GM21360 (cell line): ENCODE results near the gene U2AF1L4.

ENCODE experiments used
- ATAC-seq: cut with Tn5 transposase; IDR thresholded peaks from one replicate; pipeline ENCODE4 v1.9.1; 2021; ENCODE audit warnings: mild to moderate bottlenecking, moderate library complexity; ENCODE audit not compliant: unreplicated experiment

U2AF1L4 gene

DNA sequence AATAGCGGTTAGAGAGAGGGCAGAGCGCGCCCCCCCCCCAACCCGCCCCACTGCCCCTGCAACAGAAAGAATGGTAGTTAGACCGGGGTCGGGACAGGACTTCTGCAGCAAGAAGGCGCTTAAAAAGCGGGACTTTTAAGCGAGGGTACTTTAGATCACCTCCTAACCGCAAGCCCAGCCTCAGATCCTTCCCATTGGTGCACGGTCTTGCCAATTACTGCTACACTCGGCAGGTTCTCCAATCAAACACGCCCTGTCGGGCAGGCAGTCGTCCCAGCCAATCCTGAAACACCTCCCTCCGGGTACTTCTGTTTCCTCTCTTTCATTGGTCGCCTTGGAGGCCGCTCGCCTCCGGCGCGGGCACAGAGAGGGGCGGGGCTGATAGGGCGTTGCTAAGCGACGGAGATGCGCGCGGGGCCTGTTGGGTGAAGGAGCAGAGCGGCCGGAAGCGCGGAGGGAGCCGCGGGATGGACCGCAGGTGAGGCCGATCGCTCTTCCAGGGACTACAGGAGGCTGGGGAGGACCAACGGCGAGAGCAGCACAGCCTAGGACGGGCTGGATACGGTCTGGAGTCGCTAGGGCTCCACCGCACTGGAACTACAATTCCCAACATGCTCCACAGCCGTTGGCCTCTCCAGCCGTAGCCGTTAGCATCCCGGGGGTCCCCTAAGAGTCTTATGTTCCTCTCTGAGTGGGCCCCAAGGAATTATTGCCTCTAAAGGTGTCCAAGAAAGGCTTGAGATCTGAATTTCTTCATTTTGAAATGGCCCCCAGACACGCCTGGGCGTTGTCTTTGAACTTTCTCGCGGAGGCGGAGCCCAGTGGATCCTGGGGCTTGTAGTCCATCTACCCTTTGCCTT lies 12.8 kb upstream of the U2AF1L4 start, which contains the start of gene PROSER3:
TSS of gene PROSER3 (plus strand) at position 428 of the 860 bp plus-strand sequence. CDS start at position 468, 40 bp downstream.
- peak; percentile 86 for ATAC-seq

GRCh38 chr19:35757231-35757748 lies 12.1 kb upstream of the U2AF1L4 start:
- no peak for ATAC-seq

DNA sequence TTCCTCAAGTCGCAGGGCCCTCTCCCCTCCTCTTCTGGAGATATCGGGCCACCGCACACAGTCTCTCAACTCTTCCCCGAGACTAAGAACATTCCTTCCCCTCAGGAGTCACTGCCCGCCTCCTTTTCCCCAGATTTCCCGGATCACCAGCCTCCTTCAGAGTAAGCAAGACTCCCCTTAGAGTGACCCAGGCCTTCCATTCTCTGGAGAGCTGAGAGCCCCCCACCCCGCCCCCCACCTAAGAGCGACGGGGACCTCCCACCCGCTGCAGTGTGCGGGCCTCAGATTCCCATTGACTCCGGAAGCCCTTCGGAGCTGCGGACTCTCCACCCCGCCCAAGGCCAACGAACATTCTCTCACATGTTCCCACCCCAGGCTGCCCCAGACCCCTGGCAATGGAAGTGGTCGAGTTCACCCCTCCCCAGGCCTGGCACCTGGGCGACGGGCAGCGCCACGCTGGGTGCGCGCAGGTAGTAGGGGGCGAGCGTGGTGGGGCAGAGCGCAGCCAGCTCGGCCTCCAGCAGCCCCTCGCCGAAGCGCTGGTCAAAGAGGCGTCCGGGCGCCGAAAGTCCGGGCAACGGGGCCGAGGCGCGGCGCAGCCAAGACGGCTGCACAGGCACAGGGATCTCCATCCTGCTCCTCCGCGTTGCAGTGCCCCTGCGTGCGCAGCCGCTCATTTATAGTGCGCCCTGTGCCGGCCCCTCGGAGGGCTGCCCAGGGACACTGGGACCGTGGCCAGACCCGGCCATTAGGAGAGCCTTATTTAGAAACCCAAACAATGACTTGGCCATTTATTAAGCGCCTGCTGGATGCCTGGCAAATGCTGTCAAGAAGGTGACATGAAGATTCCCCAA lies 11.4 kb upstream of the U2AF1L4 start, which contains the start of gene HSPB6:
TSS of gene HSPB6 (minus strand) at position 653 of the 854 bp plus-strand sequence. CDS start at position 632, 21 bp downstream.
- ATAC-seq, result no peak

DNA sequence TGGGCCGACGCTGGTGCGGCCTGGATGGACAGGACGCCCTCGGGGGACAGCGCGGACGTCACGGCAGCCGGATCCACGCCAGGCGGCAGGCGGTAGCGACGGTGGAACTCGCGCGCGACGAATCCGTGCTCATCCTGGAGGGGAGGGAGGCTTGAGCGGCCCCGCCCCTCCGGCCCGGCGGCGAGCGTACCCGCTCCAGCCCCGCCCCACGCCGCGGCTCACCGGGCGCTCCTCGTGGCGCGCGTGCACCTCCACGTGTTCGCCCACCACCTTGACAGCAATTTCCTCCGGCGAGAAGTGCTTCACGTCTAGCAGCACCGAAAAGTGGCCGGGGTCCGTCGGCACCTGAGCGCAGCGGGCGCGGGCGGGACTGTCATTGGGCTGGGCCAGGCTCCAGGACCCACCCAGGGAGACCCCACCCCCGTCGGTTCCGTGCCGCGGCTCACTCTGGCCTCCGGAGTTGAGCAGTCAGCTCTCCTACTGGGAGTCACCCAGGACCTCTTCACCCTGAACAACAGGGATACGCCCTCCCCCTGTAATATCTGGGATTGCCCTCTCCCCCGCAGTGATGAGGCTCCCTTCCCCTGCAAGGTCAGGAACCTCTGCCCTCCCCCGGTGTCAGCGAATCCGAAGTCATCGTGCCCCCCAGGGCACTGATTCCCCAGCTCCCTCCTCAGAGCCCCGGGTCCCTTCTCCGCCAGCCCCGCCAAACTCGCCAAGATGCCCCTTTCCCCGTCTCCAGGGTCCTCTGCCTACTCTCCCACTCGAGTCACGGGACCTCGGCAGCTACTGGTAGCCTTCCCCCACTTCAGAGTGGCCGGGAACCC lies 10.5 kb upstream of the U2AF1L4 start:
- no peak for ATAC-seq

- ATAC-seq, result no peak
Observed at GRCh38 chr19:35755131-35755549, 9.9 kb upstream of the U2AF1L4 start.

DNA sequence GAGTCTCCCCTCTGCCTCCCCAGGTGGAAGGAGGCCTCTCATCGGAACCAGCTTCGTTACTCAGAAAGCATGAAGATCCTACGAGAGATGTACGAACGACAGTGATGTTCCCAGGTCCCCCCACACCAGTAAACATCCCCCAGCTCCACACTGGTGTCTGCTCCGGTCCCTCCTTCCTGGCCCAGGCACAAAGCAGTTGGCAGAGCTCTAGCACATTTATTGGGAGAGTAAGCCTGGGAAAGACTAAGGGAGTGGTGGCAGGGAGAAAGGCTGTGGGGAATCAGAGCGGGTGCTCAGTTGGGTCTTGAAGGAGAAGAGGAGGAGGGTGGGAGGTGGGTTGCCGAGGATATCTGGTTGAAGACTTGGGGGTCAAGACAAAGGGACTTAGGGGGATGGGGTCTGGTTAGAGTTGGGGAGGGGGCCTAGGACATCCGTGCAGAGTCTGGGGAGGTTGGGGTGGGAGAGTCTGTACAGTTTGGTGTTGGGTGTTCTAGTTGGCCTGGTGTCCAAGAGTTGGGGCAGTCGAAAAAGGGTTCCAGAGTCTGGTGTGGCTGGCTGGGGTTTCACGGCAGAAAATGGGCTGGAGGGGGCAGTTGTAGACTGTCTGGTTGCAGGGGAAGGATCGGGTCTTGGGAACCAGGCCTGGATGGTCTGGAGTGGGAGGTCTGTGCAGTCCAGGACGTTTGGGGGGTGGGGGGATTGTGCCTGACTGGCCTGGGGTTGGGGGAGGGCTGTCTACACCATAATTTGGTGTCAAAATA lies 9.3 kb upstream of the U2AF1L4 start:
- no peak for ATAC-seq

- no peak for ATAC-seq
Observed at GRCh38 chr19:35753634-35754369, 8.6 kb upstream of the U2AF1L4 start.

DNA sequence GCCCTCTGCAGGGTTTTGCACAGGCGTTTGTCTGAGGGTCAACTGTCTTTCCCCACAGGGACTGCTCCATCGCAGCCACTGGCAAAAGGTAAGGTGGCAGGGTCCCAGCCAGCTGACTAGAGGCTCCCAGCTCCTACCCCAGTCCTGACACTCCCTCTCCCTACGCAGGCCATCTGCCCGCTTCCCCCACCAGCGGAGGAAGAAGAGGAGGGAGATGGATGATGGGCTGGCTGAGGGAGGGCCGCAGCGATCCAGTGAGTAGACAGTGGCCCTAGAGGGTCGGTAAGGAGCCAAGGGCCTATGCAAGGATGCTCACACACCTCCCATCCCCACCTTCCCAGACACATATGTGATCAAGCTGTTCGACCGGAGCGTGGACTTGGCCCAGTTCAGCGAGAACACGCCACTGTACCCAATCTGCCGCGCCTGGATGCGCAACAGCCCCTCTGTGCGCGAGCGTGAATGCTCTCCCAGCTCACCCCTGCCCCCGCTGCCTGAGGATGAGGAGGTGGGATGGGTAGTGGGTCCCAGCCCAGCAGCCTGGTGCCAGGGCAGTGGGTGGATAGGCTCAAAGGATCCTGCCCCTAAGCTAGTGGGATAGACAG lies 7.6 kb upstream of the U2AF1L4 start:
- no peak for ATAC-seq

DNA sequence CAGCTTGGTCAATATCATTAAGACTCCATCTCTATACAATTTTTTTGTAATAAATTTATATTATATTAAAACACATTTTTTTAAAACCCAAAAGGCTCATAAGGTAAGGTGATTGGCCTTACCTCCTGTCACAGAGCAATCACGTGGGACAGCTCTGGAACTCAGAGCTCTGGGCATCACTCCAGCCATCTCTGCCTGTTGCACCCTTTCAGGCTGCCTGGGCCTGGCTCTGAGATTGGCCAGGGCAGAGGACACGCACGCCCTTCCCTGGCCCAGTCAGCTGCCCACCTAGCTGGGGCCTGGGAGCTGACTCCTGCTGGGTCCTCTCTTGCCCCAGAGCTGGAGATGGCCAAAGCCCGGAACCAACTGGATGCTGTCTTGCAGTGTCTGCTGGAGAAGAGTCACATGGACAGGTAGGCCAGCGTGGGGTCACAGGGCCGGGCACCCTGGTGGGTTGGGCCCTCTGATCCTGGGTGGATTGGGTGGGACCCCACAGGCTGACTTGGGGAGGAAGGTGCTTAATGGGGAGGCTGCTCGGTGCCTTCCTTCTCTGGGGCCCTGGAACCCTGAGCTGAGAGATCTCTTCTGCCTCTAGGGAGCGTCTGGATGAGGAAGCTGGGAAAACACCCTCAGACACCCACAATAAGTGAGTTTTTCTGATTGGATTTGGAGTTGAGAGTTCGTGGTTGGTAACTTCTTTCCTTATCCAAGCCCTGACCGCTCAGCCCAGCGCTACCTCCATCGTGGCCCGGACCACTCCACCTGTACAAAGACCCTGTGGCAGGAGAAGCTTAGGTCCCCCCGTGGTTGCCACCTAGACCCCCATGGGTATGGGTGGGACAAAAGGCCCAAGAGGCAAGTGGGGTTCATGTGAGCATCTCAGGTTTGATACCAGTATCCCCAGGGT lies 6.9 kb upstream of the U2AF1L4 start:
- ATAC-seq, result no peak

- no peak for ATAC-seq
Observed at GRCh38 chr19:35750167-35750566, 4.9 kb upstream of the U2AF1L4 start.

DNA sequence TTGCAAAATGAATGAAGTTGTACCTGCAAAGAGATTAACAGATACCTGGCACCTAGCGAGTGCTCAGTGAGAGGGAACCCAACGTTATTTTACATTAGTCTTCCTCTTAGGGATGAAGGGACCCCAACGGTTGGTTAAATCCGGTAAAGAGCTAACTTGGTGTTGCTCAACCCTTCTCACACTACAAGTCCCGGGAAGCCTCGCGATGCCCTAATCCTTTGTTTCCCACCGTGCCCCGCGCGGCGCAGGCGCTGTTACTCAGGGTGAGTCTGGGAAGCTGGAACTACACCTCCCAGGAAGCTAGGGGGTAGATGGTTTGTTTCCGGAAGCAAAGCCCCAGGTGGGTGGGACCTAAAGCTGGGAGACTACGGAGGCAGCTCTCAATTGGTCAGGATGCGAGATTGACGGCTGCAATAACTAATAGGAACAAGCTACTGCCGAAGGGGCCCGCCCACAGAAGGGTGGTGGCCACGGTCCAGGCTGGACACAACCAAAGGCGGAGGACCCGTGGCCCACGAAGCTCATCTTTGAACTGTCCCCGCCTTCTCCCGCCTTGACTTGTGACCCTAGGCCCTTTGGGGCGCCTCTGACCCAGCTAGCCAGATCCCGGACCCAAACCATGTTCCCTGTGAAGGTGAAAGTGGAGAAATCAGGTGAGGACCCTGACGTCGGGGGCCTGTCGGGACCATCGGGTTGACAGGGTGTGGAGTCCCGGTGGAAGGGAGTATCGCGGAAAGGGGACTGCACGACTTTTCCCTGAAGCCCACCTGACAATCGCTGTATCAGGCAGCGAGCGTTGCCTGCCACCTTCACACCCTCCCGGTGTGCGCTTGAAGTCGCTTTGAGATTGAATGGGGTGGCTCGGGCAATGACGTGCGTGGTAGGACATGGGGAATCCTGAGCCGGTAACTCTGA lies 3.1 kb upstream of the U2AF1L4 start, which contains the start of gene LIN37:
TSS of gene LIN37 (plus strand) at position 471 of the 915 bp plus-strand sequence. CDS start at position 620, 149 bp downstream.
- peak; percentile 58 for ATAC-seq

DNA sequence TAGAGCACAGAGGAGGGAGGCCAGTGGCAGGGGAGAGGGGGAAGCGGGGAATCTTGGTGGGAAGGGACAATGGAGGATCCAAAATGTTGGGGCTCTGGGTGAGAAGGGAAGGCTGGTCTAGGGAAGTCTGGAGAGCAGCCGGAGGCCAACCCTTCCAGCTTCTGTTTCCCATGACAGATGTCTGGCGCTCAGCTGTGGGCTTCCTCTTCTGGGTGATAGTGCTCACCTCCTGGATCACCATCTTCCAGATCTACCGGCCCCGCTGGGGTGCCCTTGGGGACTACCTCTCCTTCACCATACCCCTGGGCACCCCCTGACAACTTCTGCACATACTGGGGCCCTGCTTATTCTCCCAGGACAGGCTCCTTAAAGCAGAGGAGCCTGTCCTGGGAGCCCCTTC lies 1.3 kb upstream of the U2AF1L4 start:
- no peak for ATAC-seq

DNA sequence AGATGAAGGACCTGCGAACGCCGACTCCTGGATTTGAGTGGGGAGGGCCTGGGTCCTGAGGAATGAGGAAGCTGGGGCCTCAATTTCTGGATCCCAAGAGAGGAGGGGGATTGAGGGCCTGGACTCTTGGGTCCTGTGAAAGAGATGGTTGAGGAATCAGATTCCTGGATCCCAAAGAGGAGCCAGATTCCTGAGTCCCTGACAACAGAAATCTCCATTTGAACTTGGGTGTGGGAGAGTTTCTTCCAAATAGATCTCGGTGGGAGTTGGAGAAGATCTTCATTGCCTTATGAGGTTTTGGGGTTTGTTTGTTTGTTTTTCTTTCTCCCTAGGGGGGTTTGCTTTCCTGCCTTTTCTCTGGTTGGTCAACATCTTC lies 857 bp upstream of the U2AF1L4 start:
- ATAC-seq, result no peak

DNA sequence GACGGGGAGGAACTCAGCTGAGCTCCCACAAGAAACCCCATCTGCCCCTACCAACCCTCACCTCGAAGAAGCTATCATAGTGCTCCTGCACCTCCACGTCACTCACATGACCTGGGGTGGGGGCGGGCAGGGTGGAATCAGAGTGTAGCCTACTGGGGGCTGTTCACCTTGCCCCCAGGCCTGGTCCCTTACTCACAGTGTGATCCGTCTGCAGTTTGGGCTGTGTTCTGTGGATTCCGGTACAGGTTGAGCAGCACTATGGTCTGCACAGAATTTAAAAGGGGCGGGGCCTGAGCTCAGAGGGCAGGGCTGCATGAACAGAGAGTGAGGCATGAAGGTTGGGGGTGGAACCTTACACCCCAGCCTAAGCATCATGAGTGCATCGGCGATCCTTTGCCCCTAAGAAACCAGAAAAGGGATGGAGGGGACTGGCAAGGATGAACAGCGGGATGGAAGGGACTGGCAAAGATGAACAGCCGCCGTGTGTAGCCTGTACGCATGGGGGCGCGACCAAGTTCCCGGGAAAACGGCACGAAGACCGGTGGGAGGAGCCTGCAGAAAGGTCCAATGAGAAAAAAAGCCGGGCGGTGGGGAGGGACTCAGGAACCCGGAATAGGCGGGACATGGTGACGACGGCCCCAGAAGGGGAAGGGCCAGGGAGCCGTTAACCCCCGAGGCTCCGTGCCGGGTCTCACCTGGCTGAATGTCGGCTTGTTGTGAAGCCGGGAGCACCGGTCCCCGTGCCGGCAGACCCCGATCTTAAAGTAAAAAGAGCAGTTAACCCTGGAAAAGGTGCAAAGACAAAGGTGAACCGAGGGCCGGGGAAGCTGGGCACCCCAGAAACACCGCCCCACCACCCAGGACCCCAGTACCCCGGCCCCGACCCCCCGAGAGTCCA lies 539 bp downstream of the U2AF1L4 start:
- ATAC-seq, result peak; percentile 21

DNA sequence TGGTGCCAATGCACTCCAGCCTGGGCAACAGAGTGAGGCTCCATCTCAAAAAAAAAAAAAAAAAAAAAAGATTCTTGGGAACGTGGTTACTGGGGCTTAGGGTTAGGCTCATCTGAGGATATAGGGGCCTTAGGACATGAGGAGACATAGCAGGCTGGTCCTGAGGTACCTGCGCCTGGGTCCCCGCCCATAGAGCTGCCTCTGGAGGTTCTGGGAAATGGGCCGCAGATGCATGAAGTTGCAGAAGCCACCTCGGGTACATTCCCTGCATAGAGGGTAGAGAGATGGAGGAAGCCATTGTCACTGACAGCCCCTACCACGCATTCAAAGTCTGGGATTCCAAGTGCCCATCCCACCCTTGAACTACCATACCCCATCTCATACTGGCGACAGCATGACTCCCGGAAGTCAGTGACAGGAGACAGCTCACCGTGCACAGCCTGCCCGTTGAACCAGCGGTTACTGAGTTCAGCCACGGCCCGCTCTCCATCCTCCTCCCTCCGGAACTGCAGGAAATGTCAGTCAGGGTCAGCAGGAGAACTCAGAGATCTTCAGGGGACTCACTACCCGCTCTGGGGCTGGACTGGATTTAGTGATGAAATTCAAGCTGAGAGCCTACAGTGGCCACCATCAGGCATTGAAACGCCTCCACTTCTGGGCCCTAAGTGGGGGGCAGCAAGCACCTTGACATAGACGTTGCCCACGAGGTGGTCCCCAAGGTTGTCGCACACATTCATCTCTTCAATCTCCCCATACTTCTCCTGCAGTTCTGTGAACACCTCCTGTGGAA lies 1.4 kb downstream of the U2AF1L4 start:
- ATAC-seq, result no peak
